ENCODE results near the gene SHROOM2.

SHROOM2 gene

DNA sequence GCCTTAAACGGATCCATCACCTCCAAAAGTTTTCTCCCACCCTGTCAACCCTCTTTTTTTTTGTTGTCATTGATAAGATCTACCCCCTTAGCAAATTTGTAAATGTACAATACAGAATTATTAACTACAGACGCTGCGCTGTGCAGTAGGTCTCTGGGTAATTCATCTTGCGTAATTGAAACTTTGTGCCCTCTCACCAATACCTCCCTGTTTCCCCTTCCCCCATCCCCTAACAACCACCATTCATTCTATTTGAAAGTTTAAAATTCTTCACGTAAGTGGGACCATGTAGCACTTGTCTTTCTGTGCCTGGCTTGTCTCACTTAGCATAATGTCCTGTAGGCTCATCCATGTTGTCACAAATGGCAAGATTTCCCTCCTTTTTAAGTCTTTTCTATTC lies 135.2 kb downstream of the SHROOM2 start:
- no peak overlapping the region for H3K9ac ChIP-seq (ENCODE audit: low read depth, low read length)
- H3K9me3 ChIP-seq (ENCODE audit: control insufficient read depth, insufficient read depth, low read length): no peaks in the 10 kb centered on the region
- H3K27ac ChIP-seq (ENCODE audit: low read depth, low read length): no peak overlapping the region
- H3K27me3 ChIP-seq (ENCODE audit: control insufficient read depth, insufficient read depth, low read length): no peaks in the 10 kb centered on the region
- H3K4me1 ChIP-seq (ENCODE audit: control insufficient read depth, insufficient read depth, low read length): peaks cover 8% of the 10 kb centered on the region; the same call in 1 of the 2 replicates
- H3K4me3 ChIP-seq (ENCODE audit: low read depth, low read length): no peak overlapping the region
- no peaks in the 10 kb centered on the region for H3K36me3 ChIP-seq (ENCODE audit: control insufficient read depth, insufficient read depth, low read length)

DNA sequence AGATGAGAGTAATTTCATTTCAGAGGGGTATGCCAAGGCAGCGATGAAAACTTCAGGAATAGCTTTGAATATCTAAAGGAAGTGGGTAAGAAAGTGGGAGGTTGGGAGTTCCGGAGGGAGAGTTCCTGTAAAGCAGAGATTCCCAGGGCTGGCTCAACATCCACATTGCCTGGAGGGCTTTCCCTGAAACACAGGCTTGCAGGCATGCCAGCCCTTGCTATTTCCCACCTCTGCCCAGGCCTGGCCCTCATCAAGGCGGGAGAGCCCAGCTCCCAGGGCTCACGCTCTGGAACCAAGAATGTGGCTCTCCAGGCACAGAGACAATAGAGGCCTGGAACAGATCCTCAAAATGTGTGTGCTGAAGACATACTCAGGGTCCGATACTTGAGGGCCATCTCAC lies 137.1 kb downstream of the SHROOM2 start:
- H3K9ac ChIP-seq (ENCODE audit: low read depth, low read length): no peak overlapping the region
- H3K27me3 ChIP-seq (ENCODE audit: control insufficient read depth, insufficient read depth, low read length): no peaks in the 10 kb centered on the region
- H3K27ac ChIP-seq (ENCODE audit: low read depth, low read length): no peak overlapping the region
- no peak overlapping the region for H3K4me3 ChIP-seq (ENCODE audit: low read depth, low read length)
- no peaks in the 10 kb centered on the region for H3K9me3 ChIP-seq (ENCODE audit: control insufficient read depth, insufficient read depth, low read length)
- H3K4me1 ChIP-seq (ENCODE audit: control insufficient read depth, insufficient read depth, low read length): peaks cover 15% of the 10 kb centered on the region
- H3K36me3 ChIP-seq (ENCODE audit: control insufficient read depth, insufficient read depth, low read length): no peaks in the 10 kb centered on the region

GRCh38 chrX:9926002-9926401 lies 139.8 kb downstream of the SHROOM2 start:
- Histone ChIP-seq H3K27me3 (ENCODE audit: control insufficient read depth, insufficient read depth, low read length) (no peaks in the 10 kb centered on the region), H3K4me3 (ENCODE audit: low read depth, low read length) (no peak overlapping the region), H3K9ac (ENCODE audit: low read depth, low read length) (no peak overlapping the region), H3K9me3 (ENCODE audit: control insufficient read depth, insufficient read depth, low read length) (no peaks in the 10 kb centered on the region), H3K36me3 (ENCODE audit: control insufficient read depth, insufficient read depth, low read length) (no peaks in the 10 kb centered on the region), H3K27ac (ENCODE audit: low read depth, low read length) (no peak overlapping the region), H3K4me1 (ENCODE audit: control insufficient read depth, insufficient read depth, low read length) (peaks cover 24% of the 10 kb centered on the region)

DNA sequence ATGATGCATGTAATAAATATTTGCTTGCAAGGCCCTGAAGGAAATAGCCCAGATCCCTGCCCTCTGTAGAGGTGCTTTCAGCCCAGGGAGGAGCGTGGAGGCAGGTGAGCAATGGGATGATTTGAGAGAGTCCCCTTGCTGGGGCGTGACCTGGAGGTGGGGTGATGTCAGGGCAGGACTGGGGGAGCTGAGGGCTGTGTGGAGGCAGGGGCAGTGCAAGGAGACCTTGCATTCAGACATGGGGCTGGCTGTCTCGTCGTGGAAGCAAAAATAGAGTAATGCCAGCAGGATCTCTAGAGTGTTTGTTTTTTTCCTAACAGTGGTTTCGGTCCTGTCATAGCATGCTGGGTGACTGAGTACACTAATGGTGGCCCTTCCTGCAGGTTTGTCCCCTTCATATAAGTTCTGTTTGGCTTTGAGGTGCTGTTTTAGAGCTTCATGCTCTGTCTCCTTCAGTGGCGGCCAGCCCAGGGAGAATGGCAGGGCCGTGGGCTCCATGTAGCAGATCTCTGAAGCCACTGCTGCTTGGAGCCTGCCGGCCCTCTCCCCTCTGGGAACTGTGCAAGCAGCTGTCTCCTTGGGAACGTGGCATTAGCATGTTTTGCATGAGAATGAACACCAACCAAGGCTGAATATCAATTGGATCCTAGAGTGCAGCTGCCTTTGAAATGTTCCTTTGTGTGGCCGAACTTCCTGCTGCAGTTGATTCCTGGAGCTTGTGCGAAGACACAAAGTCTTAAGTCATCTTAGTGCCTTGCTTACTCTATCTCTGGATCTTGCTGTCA lies 141.7 kb downstream of the SHROOM2 start:
- peak overlapping the region; percentile 94 for H3K27ac ChIP-seq (ENCODE audit: low read depth, low read length)
- peaks cover 28% of the 10 kb centered on the region for H3K4me1 ChIP-seq (ENCODE audit: control insufficient read depth, insufficient read depth, low read length)
- H3K9me3 ChIP-seq (ENCODE audit: control insufficient read depth, insufficient read depth, low read length): no peaks in the 10 kb centered on the region
- peak overlapping the region; percentile 48 for H3K4me3 ChIP-seq (ENCODE audit: low read depth, low read length)
- no peaks in the 10 kb centered on the region for H3K36me3 ChIP-seq (ENCODE audit: control insufficient read depth, insufficient read depth, low read length)
- H3K27me3 ChIP-seq (ENCODE audit: control insufficient read depth, insufficient read depth, low read length): no peaks in the 10 kb centered on the region
- H3K9ac ChIP-seq (ENCODE audit: low read depth, low read length): peak overlapping the region; percentile 43; the same call in 1 of the 2 replicates

DNA sequence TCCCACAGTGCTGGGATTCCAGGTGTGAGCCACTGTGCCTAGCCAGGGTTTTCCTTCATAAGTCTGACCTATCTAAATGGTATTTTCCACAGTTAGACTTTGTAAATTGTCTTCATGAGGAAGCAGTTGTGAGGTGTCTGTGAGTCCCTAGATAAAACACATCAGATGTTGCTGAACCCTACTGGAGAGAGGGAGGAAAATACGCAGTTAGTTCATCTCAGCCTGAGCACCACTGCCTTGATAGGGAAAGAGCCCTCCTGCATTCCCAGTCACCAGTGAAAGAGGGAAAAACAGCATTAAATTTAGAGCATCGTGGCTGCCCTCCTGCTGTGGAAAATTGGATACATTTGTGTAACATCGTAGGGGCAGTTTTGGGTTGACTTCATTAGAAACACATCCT lies 149.2 kb downstream of the SHROOM2 start:
- Histone ChIP-seq H3K36me3 (ENCODE audit: control insufficient read depth, insufficient read depth, low read length) (peaks cover 35% of the 10 kb centered on the region), H3K27ac (ENCODE audit: low read depth, low read length) (no peak overlapping the region), H3K4me1 (ENCODE audit: control insufficient read depth, insufficient read depth, low read length) (0 out of 2 replicates have a peak, but pooled peaks cover 3% of the 10 kb centered on the region), H3K27me3 (ENCODE audit: control insufficient read depth, insufficient read depth, low read length) (no peaks in the 10 kb centered on the region), H3K9ac (ENCODE audit: low read depth, low read length) (no peak overlapping the region), H3K9me3 (ENCODE audit: control insufficient read depth, insufficient read depth, low read length) (no peaks in the 10 kb centered on the region), H3K4me3 (ENCODE audit: low read depth, low read length) (no peak overlapping the region)

- 0 out of 2 replicates have a peak, but pooled peaks cover 1% of the 10 kb centered on the region for H3K4me1 ChIP-seq (ENCODE audit: control insufficient read depth, insufficient read depth, low read length)
- no peaks in the 10 kb centered on the region for H3K9me3 ChIP-seq (ENCODE audit: control insufficient read depth, insufficient read depth, low read length)
- no peak overlapping the region for H3K27ac ChIP-seq (ENCODE audit: low read depth, low read length)
- H3K36me3 ChIP-seq (ENCODE audit: control insufficient read depth, insufficient read depth, low read length): peaks cover 55% of the 10 kb centered on the region
- H3K4me3 ChIP-seq (ENCODE audit: low read depth, low read length): no peak overlapping the region
- no peaks in the 10 kb centered on the region for H3K27me3 ChIP-seq (ENCODE audit: control insufficient read depth, insufficient read depth, low read length)
- H3K9ac ChIP-seq (ENCODE audit: low read depth, low read length): no peak overlapping the region
Observed at GRCh38 chrX:9937761-9938160, 151.5 kb downstream of the SHROOM2 start.

DNA sequence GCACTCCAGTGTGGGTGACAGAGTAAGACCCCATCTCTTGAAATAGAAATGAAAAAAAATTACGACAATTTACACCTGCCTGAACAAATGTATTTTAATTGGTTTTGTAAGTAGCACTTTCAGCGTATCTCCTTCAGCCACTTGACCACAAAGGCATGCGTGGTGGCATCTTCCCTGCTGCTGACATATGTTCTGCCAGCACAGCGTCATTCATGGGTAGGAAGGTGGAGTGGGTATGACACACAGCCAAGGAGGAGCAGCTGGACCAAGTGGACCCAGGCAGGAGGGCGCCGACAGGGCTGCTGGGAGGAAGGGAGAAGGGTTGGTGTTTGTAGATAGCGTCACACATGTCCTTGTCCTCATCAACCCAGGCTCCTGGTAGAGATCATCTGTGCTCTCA lies 152.3 kb downstream of the SHROOM2 start:
- peaks cover 56% of the 10 kb centered on the region for H3K36me3 ChIP-seq (ENCODE audit: control insufficient read depth, insufficient read depth, low read length)
- H3K27me3 ChIP-seq (ENCODE audit: control insufficient read depth, insufficient read depth, low read length): no peaks in the 10 kb centered on the region
- H3K4me1 ChIP-seq (ENCODE audit: control insufficient read depth, insufficient read depth, low read length): no peaks in the 10 kb centered on the region
- no peaks in the 10 kb centered on the region for H3K9me3 ChIP-seq (ENCODE audit: control insufficient read depth, insufficient read depth, low read length)
- H3K4me3 ChIP-seq (ENCODE audit: low read depth, low read length): no peak overlapping the region
- H3K9ac ChIP-seq (ENCODE audit: low read depth, low read length): no peak overlapping the region
- H3K27ac ChIP-seq (ENCODE audit: low read depth, low read length): no peak overlapping the region

DNA sequence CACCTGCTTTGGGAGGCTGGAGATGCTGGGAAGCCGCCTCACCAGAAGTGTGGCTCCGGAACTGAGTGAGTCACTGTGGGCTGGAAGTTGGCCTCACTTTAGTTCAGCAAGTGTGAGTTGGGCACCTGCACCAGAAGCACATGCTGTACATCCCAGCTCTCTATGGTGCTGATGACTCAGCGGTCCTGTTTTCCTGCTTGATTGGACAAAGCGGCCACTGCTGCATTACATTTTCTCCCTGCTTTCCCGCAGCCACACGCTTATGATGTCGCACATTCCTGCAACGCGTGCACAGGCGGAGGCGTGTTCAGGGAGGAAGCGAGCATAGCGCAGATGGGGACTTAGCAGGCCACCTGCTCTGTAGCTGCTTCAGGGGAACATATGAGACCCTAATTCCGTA lies 154.2 kb downstream of the SHROOM2 start:
- Histone ChIP-seq H3K9ac (ENCODE audit: low read depth, low read length) (no peak overlapping the region), H3K4me3 (ENCODE audit: low read depth, low read length) (no peak overlapping the region), H3K9me3 (ENCODE audit: control insufficient read depth, insufficient read depth, low read length) (no peaks in the 10 kb centered on the region), H3K27ac (ENCODE audit: low read depth, low read length) (no peak overlapping the region), H3K27me3 (ENCODE audit: control insufficient read depth, insufficient read depth, low read length) (no peaks in the 10 kb centered on the region), H3K4me1 (ENCODE audit: control insufficient read depth, insufficient read depth, low read length) (no peaks in the 10 kb centered on the region), H3K36me3 (ENCODE audit: control insufficient read depth, insufficient read depth, low read length) (peaks cover 61% of the 10 kb centered on the region)

- H3K27ac ChIP-seq (ENCODE audit: low read depth, low read length): no peak overlapping the region
Observed at GRCh38 chrX:9942086-9942485, 155.9 kb downstream of the SHROOM2 start.

DNA sequence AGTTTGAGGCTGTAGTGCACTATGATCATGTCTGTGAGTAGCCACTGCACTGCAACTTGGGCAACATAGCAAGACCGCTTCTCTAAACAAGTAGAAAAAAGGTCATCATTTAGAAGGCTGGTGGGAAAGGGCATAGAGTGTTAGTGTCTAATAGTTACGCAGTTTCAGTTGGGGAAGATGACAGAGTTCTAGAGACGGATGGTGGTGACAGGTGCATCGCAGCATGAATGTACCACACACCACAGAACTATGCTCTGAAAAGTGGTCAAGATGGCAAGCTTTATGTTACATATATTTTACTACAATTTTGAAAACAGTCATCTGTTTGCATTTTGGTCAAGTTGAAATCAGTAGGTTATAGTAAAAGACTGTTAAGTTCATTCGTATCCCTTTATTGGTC lies 157.2 kb downstream of the SHROOM2 start:
- no peaks in the 10 kb centered on the region for H3K4me1 ChIP-seq (ENCODE audit: control insufficient read depth, insufficient read depth, low read length)
- peaks cover 74% of the 10 kb centered on the region for H3K36me3 ChIP-seq (ENCODE audit: control insufficient read depth, insufficient read depth, low read length)
- no peak overlapping the region for H3K27ac ChIP-seq (ENCODE audit: low read depth, low read length)
- H3K27me3 ChIP-seq (ENCODE audit: control insufficient read depth, insufficient read depth, low read length): no peaks in the 10 kb centered on the region
- H3K4me3 ChIP-seq (ENCODE audit: low read depth, low read length): no peak overlapping the region
- no peak overlapping the region for H3K9ac ChIP-seq (ENCODE audit: low read depth, low read length)
- H3K9me3 ChIP-seq (ENCODE audit: control insufficient read depth, insufficient read depth, low read length): no peaks in the 10 kb centered on the region

More at GRCh38 chrX:9942086-9942485, 155.9 kb downstream of the SHROOM2 start:
- Histone ChIP-seq H3K4me1 (ENCODE audit: control insufficient read depth, insufficient read depth, low read length) (no peaks in the 10 kb centered on the region), H3K9me3 (ENCODE audit: control insufficient read depth, insufficient read depth, low read length) (no peaks in the 10 kb centered on the region), H3K9ac (ENCODE audit: low read depth, low read length) (no peak overlapping the region), H3K4me3 (ENCODE audit: low read depth, low read length) (no peak overlapping the region), H3K27me3 (ENCODE audit: control insufficient read depth, insufficient read depth, low read length) (no peaks in the 10 kb centered on the region), H3K36me3 (ENCODE audit: control insufficient read depth, insufficient read depth, low read length) (peaks cover 74% of the 10 kb centered on the region)

DNA sequence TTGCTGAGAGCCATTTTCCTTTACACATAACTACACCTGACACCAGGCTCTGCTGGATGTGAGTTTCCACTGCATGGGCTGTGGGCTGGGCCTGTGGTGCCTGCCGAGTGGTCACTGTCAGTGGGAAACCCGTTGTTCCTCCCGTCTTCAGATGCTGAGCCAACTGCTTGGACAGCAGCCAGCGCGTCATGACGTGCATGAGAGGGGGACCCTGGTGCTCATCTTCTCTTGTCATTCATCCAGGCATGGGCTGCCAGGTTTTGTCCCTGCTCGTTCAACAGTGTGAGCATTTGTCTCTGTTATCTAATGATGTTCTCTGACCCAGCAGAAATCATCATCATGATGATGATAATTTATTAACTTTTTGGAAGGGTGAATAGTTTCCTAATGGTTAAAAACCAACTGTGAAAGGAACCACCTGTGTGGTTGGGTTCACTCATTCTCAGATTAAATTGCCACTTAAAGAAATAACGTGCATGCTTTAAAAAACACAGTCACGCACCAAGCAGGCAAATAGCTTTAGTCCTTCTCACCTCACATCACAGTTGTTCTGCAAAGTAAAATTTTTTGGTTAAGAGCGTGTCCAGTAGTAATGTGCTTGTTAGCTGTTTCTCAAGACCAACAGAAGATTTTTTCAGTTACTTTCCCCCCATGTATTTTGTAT lies 161.0 kb downstream of the SHROOM2 start:
- peaks cover 2% of the 10 kb centered on the region; the same call in 1 of the 2 replicates for H3K9me3 ChIP-seq (ENCODE audit: control insufficient read depth, insufficient read depth, low read length)
- no peaks in the 10 kb centered on the region for H3K27me3 ChIP-seq (ENCODE audit: control insufficient read depth, insufficient read depth, low read length)
- no peak overlapping the region for H3K27ac ChIP-seq (ENCODE audit: low read depth, low read length)
- no peak overlapping the region for H3K9ac ChIP-seq (ENCODE audit: low read depth, low read length)
- no peaks in the 10 kb centered on the region for H3K4me1 ChIP-seq (ENCODE audit: control insufficient read depth, insufficient read depth, low read length)
- H3K4me3 ChIP-seq (ENCODE audit: low read depth, low read length): no peak overlapping the region
- H3K36me3 ChIP-seq (ENCODE audit: control insufficient read depth, insufficient read depth, low read length): peaks cover 55% of the 10 kb centered on the region
